Kasumi-1 (cell line): Measurements from ENCODE around the gene HNRNPD.
A peak's percentile ranks its signal among the peaks of the same experiment; 100 is the strongest.
"Not testable (repeated sequence)": the region's sequence is repeated elsewhere in the genome, so short reads cannot be mapped to it uniquely, and the experiment has no call there.

Source experiments
- DNase-seq, 2 experiments: peaks; one replicate each; lab custom pipeline; 2025; lab: John Stamatoyannopoulos, UW

The HNRNPD gene

GRCh38 chr4:82373816-82374625, at the start of gene HNRNPD:
Gene HNRNPD (minus strand): TSS chr4:82373991. CDS start chr4:82373678, 313 bp downstream.
- peak; percentile 99 to 100 for DNase-seq

GRCh38 chr4:82422616-82423015, 48.8 kb upstream of the HNRNPD start:
- no peak for DNase-seq

- DNase-seq, result no peak
Observed at GRCh38 chr4:82421796-82422560, 48.2 kb upstream of the HNRNPD start.

GRCh38 chr4:82419451-82419850, 45.7 kb upstream of the HNRNPD start:
- peak in 1 of 2 experiments; percentile 52 for DNase-seq

- no peak for DNase-seq
Observed at GRCh38 chr4:82415922-82416365, 42.2 kb upstream of the HNRNPD start.

- DNase-seq, result not testable (repeated sequence)
Observed at GRCh38 chr4:82415061-82415460, 41.3 kb upstream of the HNRNPD start.

GRCh38 chr4:82403725-82404124, 29.9 kb upstream of the HNRNPD start:
- no peak for DNase-seq

GRCh38 chr4:82402196-82402775, 28.5 kb upstream of the HNRNPD start:
- no peak for DNase-seq

GRCh38 chr4:82401600-82401999, 27.8 kb upstream of the HNRNPD start:
- no peak for DNase-seq

- no peak for DNase-seq
Observed at GRCh38 chr4:82398263-82398662, 24.5 kb upstream of the HNRNPD start.

- DNase-seq, result no peak
Observed at GRCh38 chr4:82397527-82397926, 23.7 kb upstream of the HNRNPD start.

- DNase-seq, result no peak
Observed at GRCh38 chr4:82394896-82395295, 21.1 kb upstream of the HNRNPD start.

GRCh38 chr4:82390061-82390460, 16.3 kb upstream of the HNRNPD start:
- not testable (repeated sequence) for DNase-seq

- peak in 1 of 2 experiments; percentile 13 for DNase-seq
Observed at GRCh38 chr4:82388405-82388804, 14.6 kb upstream of the HNRNPD start.

GRCh38 chr4:82386312-82386711, 12.5 kb upstream of the HNRNPD start:
- not testable (repeated sequence) for DNase-seq

GRCh38 chr4:82382751-82383150, 9.0 kb upstream of the HNRNPD start:
- no peak for DNase-seq

- no peak for DNase-seq
Observed at GRCh38 chr4:82381661-82382296, 8.0 kb upstream of the HNRNPD start.

GRCh38 chr4:82381235-82381634, 7.4 kb upstream of the HNRNPD start:
- DNase-seq, result no peak

- no peak for DNase-seq
Observed at GRCh38 chr4:82380831-82381230, 7.0 kb upstream of the HNRNPD start.

GRCh38 chr4:82380344-82380743, 6.6 kb upstream of the HNRNPD start:
- no peak for DNase-seq

- DNase-seq, result no peak
Observed at GRCh38 chr4:82376109-82376508, 2.3 kb upstream of the HNRNPD start.

GRCh38 chr4:82373486-82373815, 340 bp downstream of the HNRNPD start:
- DNase-seq, result no peak
